Activated naive CD8-positive, alpha-beta T cell treated with anti-CD3 and anti-CD28 coated beads for 36 hours (primary cell): Measurements from ENCODE around the gene GNAS. TPM values are rescaled to one million over a fixed set of nuclear protein-coding genes. Genes with fewer than 3 reads are reported as not detected.

Experiments used
- total RNA-seq, 2 experiments: library from RNA; stranded (reverse); gene quantifications; one replicate each; pipeline ENCODE4 v1.2.3, GENCODE V29; 2021

Gene GNAS
- total RNA-seq, 2 experiments from 2014 or later: 779 to 785 TPM

Other genes with a start within 250 kb of the GNAS start
- 10 to 100 TPM; 84.0 to 93.5 TPM for gene STX16, start 201.4 kb upstream of the GNAS start, total RNA-seq
- 10 to 100 TPM; 13.7 to 15.2 TPM for gene NPEPL1, start 159.9 kb upstream of the GNAS start, total RNA-seq
- gene GNAS-AS1, start 1.8 kb upstream of the GNAS start, total RNA-seq: 1 to 10 TPM; 1.0 to 1.3 TPM
- 10 to 100 TPM; 84.1 to 91.2 TPM for gene NELFCD, start 128.5 kb downstream of the GNAS start, total RNA-seq
- gene CTSZ, start 154.5 kb downstream of the GNAS start, total RNA-seq: 10 to 100 TPM; 24.6 to 25.4 TPM
- not detected for gene TUBB1, start 166.7 kb downstream of the GNAS start, total RNA-seq
- 10 to 100 TPM; 83.0 to 84.4 TPM for gene ATP5F1E, start 179.6 kb downstream of the GNAS start, total RNA-seq
- gene PRELID3B, start 190.1 kb downstream of the GNAS start, total RNA-seq: 100 to 1,000 TPM; 131 to 143 TPM